Skeletal muscle cell (primary cell): Measurements from ENCODE around the gene MORN2.
"Not testable (repeated sequence)": the region's sequence is repeated elsewhere in the genome, so short reads cannot be mapped to it uniquely, and the experiment has no call there.

Experiments
- DNase-seq: peaks from one replicate; pipeline ENCODE4 v3.0.0-alpha.2; 2010; ENCODE audit warnings: low read depth
- H3K4me3 ChIP-seq: 2 replicates; pipeline ENCODE4 v1.5.1; 2011; ENCODE audit warnings: low read depth, mild to moderate bottlenecking, control low read depth, low read length, moderate library complexity

Gene MORN2

GRCh38 chr2:38875576-38876367, at the start of gene MORN2, which contains the start of gene DHX57:
TSS of gene MORN2 (plus strand) at chr2:38875976.
TSS of gene DHX57 (minus strand) at chr2:38875934. CDS start at chr2:38868405, 7,529 bp downstream.
- DNase-seq, result peak; percentile 35
- peak within 1 kb of the TSS; percentile 92 for H3K4me3 ChIP-seq

- H3K4me3 ChIP-seq, result not testable (repeated sequence)
- peak; percentile 36 for DNase-seq
Observed at GRCh38 chr2:38827539-38828145, 48.1 kb upstream of the MORN2 start.

GRCh38 chr2:38828460-38828859, 47.3 kb upstream of the MORN2 start:
- H3K4me3 ChIP-seq, result no peak overlapping the region
- no peak for DNase-seq

GRCh38 chr2:38829971-38830370, 45.8 kb upstream of the MORN2 start:
- DNase-seq, result no peak
- no peak overlapping the region for H3K4me3 ChIP-seq

GRCh38 chr2:38830526-38831159, 45.1 kb upstream of the MORN2 start:
- DNase-seq, result no peak
- H3K4me3 ChIP-seq, result no peak overlapping the region

GRCh38 chr2:38835015-38835601, 40.7 kb upstream of the MORN2 start:
- no peak overlapping the region for H3K4me3 ChIP-seq
- no peak for DNase-seq

GRCh38 chr2:38835990-38836389, 39.8 kb upstream of the MORN2 start:
- H3K4me3 ChIP-seq, result no peak overlapping the region
- DNase-seq, result no peak

- H3K4me3 ChIP-seq, result no peak overlapping the region
- DNase-seq, result no peak
Observed at GRCh38 chr2:38836791-38837190, 39.0 kb upstream of the MORN2 start.

- no peak for DNase-seq
- H3K4me3 ChIP-seq, result no peak overlapping the region
Observed at GRCh38 chr2:38850045-38850444, 25.7 kb upstream of the MORN2 start.

GRCh38 chr2:38856165-38856564, 19.6 kb upstream of the MORN2 start:
- no peak overlapping the region for H3K4me3 ChIP-seq
- no peak for DNase-seq

- DNase-seq, result no peak
- H3K4me3 ChIP-seq, result no peak overlapping the region
Observed at GRCh38 chr2:38862476-38862875, 13.3 kb upstream of the MORN2 start.

- no peak overlapping the region for H3K4me3 ChIP-seq
- no peak for DNase-seq
Observed at GRCh38 chr2:38863061-38863695, 12.6 kb upstream of the MORN2 start.

- no peak overlapping the region for H3K4me3 ChIP-seq
- DNase-seq, result no peak
Observed at GRCh38 chr2:38866773-38867443, 8.9 kb upstream of the MORN2 start.

GRCh38 chr2:38871432-38871831, 4.3 kb upstream of the MORN2 start:
- DNase-seq, result no peak
- no peak overlapping the region for H3K4me3 ChIP-seq

- no peak for DNase-seq
- H3K4me3 ChIP-seq, result no peak overlapping the region
Observed at GRCh38 chr2:38873763-38874162, 2.0 kb upstream of the MORN2 start.

GRCh38 chr2:38875227-38875575, 575 bp upstream of the MORN2 start:
- DNase-seq, result no peak
- H3K4me3 ChIP-seq, result peak overlapping the region; percentile 92

- DNase-seq, result no peak
- peak overlapping the region; percentile 92 for H3K4me3 ChIP-seq
Observed at GRCh38 chr2:38876407-38876806, 631 bp downstream of the MORN2 start.

- no peak for DNase-seq
- no peak overlapping the region for H3K4me3 ChIP-seq
Observed at GRCh38 chr2:38886063-38886462, 10.3 kb downstream of the MORN2 start.

- no peak for DNase-seq
- no peak overlapping the region for H3K4me3 ChIP-seq
Observed at GRCh38 chr2:38887347-38887746, 11.6 kb downstream of the MORN2 start.
